Upper lobe of right lung (tissue), 1 donor: Measurements from ENCODE around the gene ARL5A. TPM values are rescaled to one million over a fixed set of nuclear protein-coding genes. Genes with fewer than 3 reads are reported as not detected.
A peak's percentile ranks its signal among the peaks of the same experiment; 100 is the strongest.

Source experiments
- ATAC-seq: fragments of 200-7000 bp; cut with Tn5 transposase; one replicate; pipeline ENCODE4 v1.9.1; 2020; ENCODE audit warnings: mild to moderate bottlenecking, moderate library complexity
- DNase-seq: peaks from one replicate; pipeline ENCODE4 v3.0.0-alpha.2; 2020
- H3K27ac ChIP-seq: fragments of 200-600 bp; one replicate; pipeline ENCODE4 v1.8.0; 2022
- H3K27me3 ChIP-seq: fragments of 200-600 bp; one replicate; pipeline ENCODE4 v1.8.0; 2022; ENCODE audit warnings: mild to moderate bottlenecking
- H3K36me3 ChIP-seq: fragments of 200-600 bp; one replicate; pipeline ENCODE4 v1.8.0; 2022
- H3K4me1 ChIP-seq: fragments of 200-600 bp; one replicate; pipeline ENCODE4 v1.8.0; 2022
- H3K4me3 ChIP-seq: fragments of 200-600 bp; one replicate; pipeline ENCODE4 v1.8.0; 2022; ENCODE audit warnings: mild to moderate bottlenecking
- H3K9me3 ChIP-seq: fragments of 200-600 bp; one replicate; pipeline ENCODE4 v1.8.0; 2022
- intact Hi-C: fragments of 100-400 bp; cut with DNase I; formaldehyde crosslinking; loops from one replicate; pipeline ENCODE4 v1.11.0; 2022
- total RNA-seq: library from RNA; stranded (reverse); fragmentation: NEBNext Ultra II Directional; extraction: Animal tissue kit (Norgen Biotek cat#: 25700); gene quantifications from one replicate; pipeline ENCODE4 v1.2.1, GENCODE V29; 2021
- TF ChIP-seq, protein P1 (sequence below): fragments of 200-600 bp; IDR thresholded peaks from one replicate; pipeline ENCODE4 v1.8.0; 2022; ENCODE audit warnings: antibody characterized with exemption
- donor health status: DM: no; HTN: yes; CAD: no; lungs with severe emphysema.

The ARL5A gene
- total RNA-seq, 1 donor from 2014 or later = 56.6 TPM

DNA sequence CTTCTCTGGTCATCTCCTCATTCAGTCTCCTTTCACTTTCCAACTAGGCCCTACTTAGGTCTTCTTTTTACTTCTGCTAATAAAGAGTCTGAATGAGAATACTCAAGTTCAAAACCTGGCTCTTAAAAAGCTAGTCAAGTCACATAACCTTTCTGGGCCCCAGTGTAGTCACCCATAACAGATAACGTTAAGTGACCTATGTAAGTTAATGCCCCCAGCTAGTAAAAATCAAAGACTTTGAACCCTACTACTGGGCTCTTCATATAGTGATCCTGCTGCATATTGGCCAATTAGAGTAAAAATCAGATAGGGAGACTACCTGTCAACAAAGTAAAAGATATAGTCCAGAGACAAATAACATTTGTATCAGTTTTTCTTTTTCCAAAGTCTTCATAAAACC, 17.7 kb downstream of the ARL5A start:
- no peak for ATAC-seq
- H3K9me3 ChIP-seq = no peaks in the 10 kb centered on the region
- DNase-seq = no peak
- TF ChIP-seq, protein P1, sequence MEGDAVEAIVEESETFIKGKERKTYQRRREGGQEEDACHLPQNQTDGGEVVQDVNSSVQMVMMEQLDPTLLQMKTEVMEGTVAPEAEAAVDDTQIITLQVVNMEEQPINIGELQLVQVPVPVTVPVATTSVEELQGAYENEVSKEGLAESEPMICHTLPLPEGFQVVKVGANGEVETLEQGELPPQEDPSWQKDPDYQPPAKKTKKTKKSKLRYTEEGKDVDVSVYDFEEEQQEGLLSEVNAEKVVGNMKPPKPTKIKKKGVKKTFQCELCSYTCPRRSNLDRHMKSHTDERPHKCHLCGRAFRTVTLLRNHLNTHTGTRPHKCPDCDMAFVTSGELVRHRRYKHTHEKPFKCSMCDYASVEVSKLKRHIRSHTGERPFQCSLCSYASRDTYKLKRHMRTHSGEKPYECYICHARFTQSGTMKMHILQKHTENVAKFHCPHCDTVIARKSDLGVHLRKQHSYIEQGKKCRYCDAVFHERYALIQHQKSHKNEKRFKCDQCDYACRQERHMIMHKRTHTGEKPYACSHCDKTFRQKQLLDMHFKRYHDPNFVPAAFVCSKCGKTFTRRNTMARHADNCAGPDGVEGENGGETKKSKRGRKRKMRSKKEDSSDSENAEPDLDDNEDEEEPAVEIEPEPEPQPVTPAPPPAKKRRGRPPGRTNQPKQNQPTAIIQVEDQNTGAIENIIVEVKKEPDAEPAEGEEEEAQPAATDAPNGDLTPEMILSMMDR = no peak
- peaks cover 60% of the 10 kb centered on the region for H3K36me3 ChIP-seq
- no peaks in the 10 kb centered on the region for H3K27me3 ChIP-seq
- H3K27ac ChIP-seq = no peak overlapping the region
- H3K4me3 ChIP-seq = no peak overlapping the region
- no peaks in the 10 kb centered on the region for H3K4me1 ChIP-seq
- intact Hi-C loops = no loop called here

DNA sequence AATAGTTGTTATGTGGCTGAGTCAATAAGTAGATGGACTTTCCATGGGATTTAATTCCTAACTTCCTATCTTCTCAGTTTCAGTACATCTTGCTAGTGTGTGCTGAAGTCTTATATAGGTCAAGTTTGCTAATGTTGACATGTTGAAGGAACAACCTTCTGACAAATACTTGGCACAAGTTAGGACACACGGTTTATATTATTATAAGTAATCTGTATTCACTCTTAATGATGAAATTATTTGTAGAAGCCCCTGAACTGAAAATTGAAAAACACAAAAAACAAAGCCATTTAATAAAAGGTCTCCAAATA, 19.2 kb downstream of the ARL5A start:
- ATAC-seq (no peak), DNase-seq (no peak)
- H3K36me3 ChIP-seq = peaks cover 65% of the 10 kb centered on the region
- intact Hi-C loops = no loop called here
- TF ChIP-seq, protein P1 = no peak
- no peak overlapping the region for H3K4me3 ChIP-seq
- no peaks in the 10 kb centered on the region for H3K27me3 ChIP-seq
- no peaks in the 10 kb centered on the region for H3K9me3 ChIP-seq
- no peaks in the 10 kb centered on the region for H3K4me1 ChIP-seq
- no peak overlapping the region for H3K27ac ChIP-seq

DNA sequence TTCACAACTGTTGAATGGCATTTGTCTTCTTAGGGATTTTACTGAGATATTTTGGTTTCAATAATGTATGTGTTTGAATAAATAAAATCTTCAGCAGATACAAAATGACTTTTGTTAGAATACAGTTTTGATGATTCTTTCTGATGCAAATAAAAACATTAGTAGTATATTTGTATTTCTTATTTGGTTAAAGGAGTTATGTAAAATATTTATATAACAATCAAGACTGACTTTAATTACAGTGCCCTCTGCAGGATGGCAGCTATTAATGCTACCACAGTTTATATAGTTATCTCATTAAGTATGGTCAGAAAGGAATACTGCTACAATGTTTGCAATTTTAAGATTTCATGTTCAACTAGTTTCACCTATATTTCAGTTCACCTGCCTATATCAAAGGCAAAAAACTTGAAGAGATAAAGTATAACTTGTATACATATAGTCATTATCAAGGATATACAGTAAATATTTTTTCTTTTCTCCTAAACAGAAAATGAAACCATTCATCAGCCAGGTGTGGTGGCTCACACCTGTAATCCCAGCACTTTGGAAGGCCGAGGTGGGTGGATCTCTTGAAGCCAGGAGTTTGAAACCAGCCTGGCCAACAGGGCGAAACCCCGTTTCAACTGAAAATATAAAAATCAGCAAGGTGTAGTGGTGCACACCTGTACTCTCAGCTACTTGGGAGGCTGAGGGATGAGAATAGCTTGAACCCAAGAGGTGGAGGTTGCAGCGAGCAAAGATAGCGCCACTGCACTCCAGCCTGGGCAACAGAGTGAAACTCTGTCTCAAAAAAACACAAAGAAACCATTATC, 19.8 kb downstream of the ARL5A start:
- Histone ChIP-seq H3K9me3 (no peaks in the 10 kb centered on the region), H3K4me1 (no peaks in the 10 kb centered on the region), H3K27ac (no peak overlapping the region), H3K4me3 (no peak overlapping the region), H3K27me3 (no peaks in the 10 kb centered on the region), H3K36me3 (peaks cover 60% of the 10 kb centered on the region)
- ATAC-seq = peak; percentile 58
- DNase-seq = no peak
- intact Hi-C loops = no loop called here
- TF ChIP-seq, protein P1 = peak; percentile 67

DNA sequence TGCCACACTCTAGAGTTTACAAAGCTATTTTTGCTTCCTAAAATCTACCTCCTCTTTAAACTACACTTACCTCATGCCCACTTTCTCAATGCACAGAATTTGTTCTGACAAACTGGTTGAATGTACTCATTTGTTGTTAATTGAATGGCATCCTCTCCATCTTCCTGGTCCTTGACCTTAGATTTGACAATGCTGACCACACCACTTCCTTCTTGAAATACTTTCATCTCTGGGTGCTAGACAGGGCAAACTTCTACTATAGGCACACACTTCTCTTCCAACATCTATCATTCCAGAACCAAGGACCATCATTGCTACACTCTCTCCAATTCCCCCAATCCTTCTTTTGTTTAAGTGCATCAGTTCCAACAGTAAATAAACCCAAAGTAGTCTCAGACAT, 22.3 kb downstream of the ARL5A start:
- intact Hi-C loops = no loop called here
- H3K27ac ChIP-seq = no peak overlapping the region
- H3K9me3 ChIP-seq = no peaks in the 10 kb centered on the region
- H3K36me3 ChIP-seq = peaks cover 57% of the 10 kb centered on the region
- TF ChIP-seq, protein P1 = no peak
- DNase-seq (no peak), ATAC-seq (no peak)
- no peaks in the 10 kb centered on the region for H3K4me1 ChIP-seq
- no peak overlapping the region for H3K4me3 ChIP-seq
- no peaks in the 10 kb centered on the region for H3K27me3 ChIP-seq

DNA sequence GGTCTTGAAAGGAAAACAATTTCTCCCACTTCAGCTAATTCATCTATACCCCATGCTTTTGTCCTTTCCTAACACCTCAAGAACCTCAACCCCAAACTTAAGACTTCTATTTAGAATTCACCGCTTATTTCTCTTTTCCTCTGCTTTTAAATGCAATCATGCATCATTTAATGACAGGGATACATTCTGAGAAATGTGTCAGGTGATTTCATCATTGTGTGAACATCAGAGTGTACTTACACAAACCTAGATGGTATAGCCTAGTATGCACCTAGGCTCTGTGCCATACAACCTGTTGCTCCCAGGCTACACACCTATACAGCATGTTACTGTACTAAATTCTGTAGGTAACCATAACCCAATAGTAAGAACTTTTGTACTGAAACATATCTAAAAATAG, 22.9 kb downstream of the ARL5A start:
- Histone ChIP-seq H3K4me1 (no peaks in the 10 kb centered on the region), H3K27me3 (no peaks in the 10 kb centered on the region), H3K9me3 (no peaks in the 10 kb centered on the region), H3K4me3 (no peak overlapping the region), H3K27ac (no peak overlapping the region), H3K36me3 (peaks cover 52% of the 10 kb centered on the region)
- DNase-seq (no peak), ATAC-seq (no peak)
- TF ChIP-seq, protein P1 = no peak
- intact Hi-C loops = no loop called here

DNA sequence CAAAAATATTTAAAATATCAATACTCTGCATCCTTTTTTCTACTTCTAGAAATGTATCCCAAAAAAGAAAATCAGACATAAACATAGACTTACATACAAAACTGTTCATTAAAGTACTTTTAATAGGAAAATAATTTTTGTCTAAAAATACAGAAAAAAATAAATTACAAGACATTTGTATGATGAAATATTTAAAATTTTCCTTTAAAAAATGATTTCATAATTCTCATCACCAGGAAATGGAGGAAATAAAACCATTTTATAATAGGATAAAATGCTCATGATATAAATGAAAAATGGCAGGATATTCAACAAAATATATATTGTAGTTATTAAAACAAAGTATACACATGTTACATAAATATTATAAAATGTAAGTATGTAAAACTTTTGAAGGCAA, 24.4 kb downstream of the ARL5A start:
- H3K36me3 ChIP-seq = peaks cover 47% of the 10 kb centered on the region

More for the DNA sequence above, 24.4 kb downstream of the ARL5A start:
- H3K27me3 ChIP-seq = no peaks in the 10 kb centered on the region
- TF ChIP-seq, protein P1 = no peak
- no peak for DNase-seq
- intact Hi-C loops = no loop called here
- H3K4me1 ChIP-seq = no peaks in the 10 kb centered on the region
- no peak for ATAC-seq
- H3K4me3 ChIP-seq = no peak overlapping the region
- H3K9me3 ChIP-seq = no peaks in the 10 kb centered on the region
- H3K27ac ChIP-seq = no peak overlapping the region
